ENCODE measurements around the gene DENND2A. TPM values are rescaled to one million over a fixed set of nuclear protein-coding genes. Genes with fewer than 3 reads are reported as not detected.
"Not testable (repeated sequence)": the region's sequence is repeated elsewhere in the genome, so short reads cannot be mapped to it uniquely, and the experiment has no call there.

Gene DENND2A
- polyA plus RNA-seq, 1 donor = 12.2 TPM

DNA sequence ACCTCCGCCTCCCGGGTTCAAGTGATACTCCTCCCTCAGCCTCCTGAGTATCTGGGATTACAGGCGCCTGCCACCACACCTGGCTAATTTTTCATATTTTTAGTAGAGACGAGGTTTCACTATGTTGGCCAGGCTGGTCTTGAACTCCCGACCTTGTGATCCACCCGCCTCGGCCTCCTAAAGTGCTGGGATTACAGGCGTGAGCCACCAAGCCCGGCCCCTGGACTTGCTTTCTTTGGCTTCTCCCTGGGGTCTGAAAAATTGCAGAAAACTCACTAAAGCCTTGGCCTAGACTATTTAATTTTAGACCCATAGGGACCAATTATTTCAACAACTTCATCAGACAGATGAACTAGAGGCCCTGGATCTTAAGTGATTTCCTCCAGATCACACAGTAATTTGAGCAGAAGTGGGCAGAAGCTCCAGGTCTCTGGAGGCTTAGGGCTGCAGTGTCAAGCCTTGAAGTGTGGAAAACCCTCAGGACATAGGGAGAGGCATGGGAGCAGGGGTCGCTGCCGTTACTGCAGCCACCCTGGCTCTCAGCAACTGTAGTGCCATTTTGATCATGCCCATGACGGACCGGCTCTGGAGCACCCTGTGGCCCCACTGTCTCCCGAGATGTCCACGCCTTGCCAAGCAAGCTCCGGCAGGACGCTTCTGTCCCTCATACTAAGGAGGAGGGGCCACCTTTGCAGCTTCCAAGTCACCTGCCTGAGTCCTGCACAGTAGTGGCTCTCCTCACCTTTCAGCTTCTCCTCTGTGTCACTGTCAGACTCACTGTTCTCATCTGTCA, 72.4 kb downstream of the DENND2A start:
- H3K4me1 ChIP-seq (ENCODE audit: control insufficient read depth, insufficient read depth, low read length) = no peaks in the 10 kb centered on the region
- no peak for DNase-seq
- H3K36me3 ChIP-seq (ENCODE audit: control insufficient read depth, insufficient read depth, low read length) = peaks cover 5% of the 10 kb centered on the region
- H3K9me3 ChIP-seq (ENCODE audit: control insufficient read depth, low read depth, low read length) = peaks cover 3% of the 10 kb centered on the region
- no peak overlapping the region for H3K27ac ChIP-seq (ENCODE audit: low read length)
- no peak overlapping the region for H3K4me3 ChIP-seq (ENCODE audit: low read length)
- H3K27me3 ChIP-seq (ENCODE audit: control insufficient read depth, insufficient read depth, low read length) = no peaks in the 10 kb centered on the region
- WGBS (ENCODE audit: insufficient coverage, low lambda C conversion rate) = no CpG with 5 or more reads among the region's 17 CpGs

DNA sequence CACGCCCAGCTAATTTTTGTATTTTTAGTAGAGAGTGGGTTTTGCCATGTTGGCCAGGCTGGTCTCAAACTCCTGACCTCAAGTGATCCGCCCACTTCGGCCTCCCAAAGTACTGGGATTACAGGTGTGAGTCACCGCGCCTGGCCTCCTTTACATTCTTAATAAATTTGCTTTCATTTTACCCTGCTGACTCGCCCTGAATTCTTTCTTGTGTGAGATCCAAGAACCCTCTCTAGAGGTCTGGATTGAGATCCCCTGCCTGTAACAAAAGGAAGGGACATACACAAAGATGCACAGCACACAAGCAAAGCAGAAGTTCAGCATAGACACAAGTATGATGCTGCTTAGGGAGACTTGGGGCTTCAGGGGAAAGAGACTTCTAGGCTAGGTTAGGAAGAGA, 74.4 kb downstream of the DENND2A start:
- not testable (repeated sequence) for H3K4me1 ChIP-seq (ENCODE audit: control insufficient read depth, insufficient read depth, low read length); H3K27me3 ChIP-seq (ENCODE audit: control insufficient read depth, insufficient read depth, low read length); DNase-seq; H3K36me3 ChIP-seq (ENCODE audit: control insufficient read depth, insufficient read depth, low read length); H3K9me3 ChIP-seq (ENCODE audit: control insufficient read depth, low read depth, low read length); H3K4me3 ChIP-seq (ENCODE audit: low read length); H3K27ac ChIP-seq (ENCODE audit: low read length)
- 60% methylated on average over 1 of the region's 6 CpGs for WGBS (ENCODE audit: insufficient coverage, low lambda C conversion rate)

DNA sequence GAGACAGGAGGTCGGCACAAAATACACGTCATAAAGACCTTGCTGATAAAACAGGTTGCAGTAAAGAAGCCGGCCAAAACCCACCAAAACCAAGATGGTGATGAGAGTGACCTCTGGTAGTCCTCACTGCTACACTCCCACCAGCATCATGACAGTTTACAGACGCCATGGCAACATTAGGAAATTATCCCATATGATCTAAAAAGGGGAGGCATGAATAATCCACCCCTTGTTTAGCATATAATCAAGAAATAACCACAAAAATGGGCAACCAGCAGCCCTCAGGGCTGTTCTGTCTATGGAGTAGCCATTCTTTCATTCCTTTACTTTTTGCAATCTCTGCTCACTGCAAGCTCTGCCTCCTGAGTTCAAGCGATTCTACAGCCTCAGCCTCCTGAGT, 74.9 kb downstream of the DENND2A start:
- not testable (repeated sequence) for H3K9me3 ChIP-seq (ENCODE audit: control insufficient read depth, low read depth, low read length); H3K4me1 ChIP-seq (ENCODE audit: control insufficient read depth, insufficient read depth, low read length); DNase-seq; H3K27me3 ChIP-seq (ENCODE audit: control insufficient read depth, insufficient read depth, low read length); H3K36me3 ChIP-seq (ENCODE audit: control insufficient read depth, insufficient read depth, low read length); H3K27ac ChIP-seq (ENCODE audit: low read length); H3K4me3 ChIP-seq (ENCODE audit: low read length)
- no CpG with 5 or more reads among the region's 5 CpGs for WGBS (ENCODE audit: insufficient coverage, low lambda C conversion rate)

DNA sequence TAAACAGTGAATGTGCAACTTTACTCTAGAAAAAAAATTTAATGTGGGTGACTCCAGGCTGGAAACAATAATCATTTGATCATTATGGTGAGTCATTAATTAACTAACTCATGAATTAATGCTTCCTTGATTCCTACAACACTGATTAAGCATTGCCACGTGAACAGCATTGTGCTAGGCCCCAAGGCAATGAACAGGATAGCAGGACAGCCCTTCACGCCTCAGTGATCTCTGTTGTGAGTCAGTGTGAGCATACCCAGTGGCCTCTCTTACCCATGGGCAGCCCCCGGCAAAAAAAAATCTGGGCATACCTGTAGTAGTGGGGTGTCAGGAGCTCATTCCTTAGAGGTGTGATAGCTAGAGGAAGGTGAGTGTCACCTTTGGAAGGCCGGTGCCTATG, 76.0 kb downstream of the DENND2A start:
- Histone ChIP-seq H3K36me3 (ENCODE audit: control insufficient read depth, insufficient read depth, low read length) (peaks cover 4% of the 10 kb centered on the region), H3K4me1 (ENCODE audit: control insufficient read depth, insufficient read depth, low read length) (no peaks in the 10 kb centered on the region), H3K4me3 (ENCODE audit: low read length) (no peak overlapping the region), H3K9me3 (ENCODE audit: control insufficient read depth, low read depth, low read length) (peaks cover 3% of the 10 kb centered on the region), H3K27me3 (ENCODE audit: control insufficient read depth, insufficient read depth, low read length) (no peaks in the 10 kb centered on the region), H3K27ac (ENCODE audit: low read length) (no peak overlapping the region)
- WGBS (ENCODE audit: insufficient coverage, low lambda C conversion rate) = 80% methylated on average over 1 of the region's 4 CpGs
- DNase-seq = no peak

DNA sequence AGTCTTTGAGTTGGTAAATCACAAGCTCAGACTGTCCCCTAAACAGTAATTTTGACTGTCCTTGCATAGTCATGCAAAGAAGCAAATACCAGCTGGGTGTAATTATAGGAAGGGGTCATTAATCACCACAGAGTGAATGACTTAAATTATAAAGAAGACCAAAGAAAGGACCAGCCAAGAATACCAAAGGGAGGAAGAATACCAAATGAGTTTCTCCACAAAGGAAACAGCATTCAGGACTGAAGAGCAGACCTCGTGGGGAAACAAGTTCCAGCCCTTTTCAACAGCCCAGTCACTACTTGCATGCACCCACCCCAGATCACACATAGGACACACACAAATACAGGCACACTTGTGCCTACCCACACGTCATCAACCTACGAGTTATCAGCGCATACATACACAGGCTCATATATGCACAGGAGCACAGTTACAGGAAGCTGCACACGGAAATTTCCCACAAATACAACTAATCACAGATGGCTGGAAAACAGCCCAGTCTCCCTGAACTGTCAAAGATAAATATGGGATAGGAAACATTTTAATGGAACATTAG, 77.6 kb downstream of the DENND2A start:
- Histone ChIP-seq H3K4me3 (ENCODE audit: low read length) (no peak overlapping the region), H3K27ac (ENCODE audit: low read length) (no peak overlapping the region), H3K4me1 (ENCODE audit: control insufficient read depth, insufficient read depth, low read length) (no peaks in the 10 kb centered on the region), H3K9me3 (ENCODE audit: control insufficient read depth, low read depth, low read length) (peaks cover 3% of the 10 kb centered on the region), H3K36me3 (ENCODE audit: control insufficient read depth, insufficient read depth, low read length) (peaks cover 14% of the 10 kb centered on the region), H3K27me3 (ENCODE audit: control insufficient read depth, insufficient read depth, low read length) (no peaks in the 10 kb centered on the region)
- DNase-seq = no peak
- no CpG with 5 or more reads among the region's 5 CpGs for WGBS (ENCODE audit: insufficient coverage, low lambda C conversion rate)

DNA sequence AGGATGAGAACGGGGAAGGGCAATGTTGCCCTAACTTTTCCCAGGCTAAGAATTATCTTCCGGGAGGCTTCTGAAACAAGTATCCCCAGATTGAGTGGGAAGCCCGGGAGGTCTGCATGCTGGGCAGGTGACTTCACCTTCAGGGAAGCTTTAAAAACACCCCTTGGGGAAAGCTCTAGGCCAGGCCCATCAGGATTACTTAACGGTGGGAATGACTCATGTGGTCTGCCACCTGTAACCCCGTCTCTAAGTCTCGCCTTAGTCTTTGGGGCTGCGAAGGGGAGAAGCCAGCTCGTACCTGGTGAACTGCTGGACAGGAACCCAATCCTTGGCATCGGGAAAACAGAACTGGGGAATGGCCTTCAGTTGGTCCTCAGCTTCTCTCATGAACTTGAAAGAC, 81.2 kb downstream of the DENND2A start:
- no peak overlapping the region for H3K4me3 ChIP-seq (ENCODE audit: low read length)
- no peaks in the 10 kb centered on the region for H3K27me3 ChIP-seq (ENCODE audit: control insufficient read depth, insufficient read depth, low read length)
- no peak for DNase-seq
- WGBS (ENCODE audit: insufficient coverage, low lambda C conversion rate) = no CpG with 5 or more reads among the region's 9 CpGs
- H3K36me3 ChIP-seq (ENCODE audit: control insufficient read depth, insufficient read depth, low read length) = peaks cover 13% of the 10 kb centered on the region
- H3K27ac ChIP-seq (ENCODE audit: low read length) = no peak overlapping the region
- H3K4me1 ChIP-seq (ENCODE audit: control insufficient read depth, insufficient read depth, low read length) = no peaks in the 10 kb centered on the region
- H3K9me3 ChIP-seq (ENCODE audit: control insufficient read depth, low read depth, low read length) = no peaks in the 10 kb centered on the region

DNA sequence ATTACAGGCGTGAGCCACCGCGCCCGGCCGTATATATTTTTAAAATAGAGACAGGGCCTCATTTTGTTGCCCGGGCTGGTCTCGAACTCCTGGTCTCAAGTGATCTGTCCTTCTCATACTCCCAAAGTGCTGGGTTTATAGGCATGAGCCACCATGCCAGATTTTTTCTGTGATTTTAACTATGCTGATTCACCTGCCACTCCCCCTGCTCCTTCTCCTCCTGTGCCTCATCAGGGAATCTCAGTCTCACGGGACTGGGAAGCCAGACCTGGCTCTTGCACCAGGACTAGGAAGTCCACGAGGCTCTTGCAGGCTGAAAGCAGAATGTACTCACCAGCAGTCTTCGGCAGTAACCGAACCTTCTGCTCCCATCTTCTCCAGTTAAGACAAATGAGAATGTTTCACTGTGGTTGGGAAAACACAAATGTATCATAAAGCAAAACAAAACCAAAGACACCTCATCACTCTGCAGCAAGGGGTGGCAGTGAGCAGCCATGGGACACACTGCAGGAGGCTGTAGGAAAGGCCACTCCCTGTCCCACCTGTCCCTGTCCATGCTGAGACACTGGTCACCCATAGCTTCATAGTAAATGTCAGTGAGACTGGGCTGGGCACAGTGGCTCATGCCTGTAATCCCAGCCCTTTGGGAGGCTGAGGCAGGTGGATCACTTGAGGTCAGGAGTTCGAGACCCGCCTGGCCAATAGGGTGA, 82.6 kb downstream of the DENND2A start:
- H3K9me3 ChIP-seq (ENCODE audit: control insufficient read depth, low read depth, low read length) = no peaks in the 10 kb centered on the region
- H3K4me3 ChIP-seq (ENCODE audit: low read length) = no peak overlapping the region
- no peak overlapping the region for H3K27ac ChIP-seq (ENCODE audit: low read length)
- DNase-seq = no peak
- no CpG with 5 or more reads among the region's 13 CpGs for WGBS (ENCODE audit: insufficient coverage, low lambda C conversion rate)
- H3K27me3 ChIP-seq (ENCODE audit: control insufficient read depth, insufficient read depth, low read length) = no peaks in the 10 kb centered on the region
- H3K4me1 ChIP-seq (ENCODE audit: control insufficient read depth, insufficient read depth, low read length) = no peaks in the 10 kb centered on the region
- H3K36me3 ChIP-seq (ENCODE audit: control insufficient read depth, insufficient read depth, low read length) = peaks cover 13% of the 10 kb centered on the region

DNA sequence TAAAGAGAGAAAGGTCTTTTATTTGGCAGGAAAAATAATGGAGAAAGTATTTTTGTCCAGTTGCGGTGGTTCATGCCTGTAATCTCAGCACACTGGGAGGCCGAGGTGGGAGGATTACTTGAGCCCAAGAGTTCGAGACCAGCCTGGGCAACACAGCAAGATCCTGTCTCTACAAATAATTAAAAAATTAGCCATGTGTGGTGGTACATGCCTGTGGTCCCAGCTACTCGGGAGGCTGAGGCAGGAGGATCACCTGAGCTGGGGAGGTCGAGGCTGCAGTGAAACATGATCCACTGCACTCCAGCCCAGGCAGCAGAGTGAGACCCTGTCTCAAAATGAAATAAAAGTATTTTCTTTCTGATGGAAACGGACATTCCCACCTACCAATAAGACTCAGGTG, 83.5 kb downstream of the DENND2A start:
- no CpG with 5 or more reads among the region's 6 CpGs for WGBS (ENCODE audit: insufficient coverage, low lambda C conversion rate)
- Histone ChIP-seq H3K9me3 (ENCODE audit: control insufficient read depth, low read depth, low read length) (no peaks in the 10 kb centered on the region), H3K4me1 (ENCODE audit: control insufficient read depth, insufficient read depth, low read length) (no peaks in the 10 kb centered on the region), H3K27me3 (ENCODE audit: control insufficient read depth, insufficient read depth, low read length) (no peaks in the 10 kb centered on the region), H3K27ac (ENCODE audit: low read length) (no peak overlapping the region), H3K36me3 (ENCODE audit: control insufficient read depth, insufficient read depth, low read length) (peaks cover 13% of the 10 kb centered on the region), H3K4me3 (ENCODE audit: low read length) (no peak overlapping the region)
- no peak for DNase-seq

DNA sequence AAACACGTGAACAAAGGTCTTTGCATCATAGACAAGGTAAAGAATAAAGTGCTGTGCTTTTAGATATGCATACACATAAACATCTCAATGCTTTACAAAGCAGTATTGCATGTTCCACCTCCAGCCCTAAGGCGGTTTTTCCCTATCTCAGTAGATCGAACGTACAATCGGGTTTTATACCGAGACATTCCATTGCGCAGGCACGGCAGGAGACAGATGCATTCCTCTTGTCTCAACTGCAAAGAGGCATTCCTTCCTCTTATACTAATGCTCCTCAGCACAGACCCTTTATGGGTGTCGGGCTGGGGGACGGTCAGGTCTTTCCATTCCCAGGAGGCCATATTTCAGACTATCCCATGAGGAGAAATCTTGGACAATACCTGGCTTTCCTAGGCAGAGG, 87.4 kb downstream of the DENND2A start:
- H3K4me1 ChIP-seq (ENCODE audit: control insufficient read depth, insufficient read depth, low read length); H3K36me3 ChIP-seq (ENCODE audit: control insufficient read depth, insufficient read depth, low read length); H3K4me3 ChIP-seq (ENCODE audit: low read length); H3K9me3 ChIP-seq (ENCODE audit: control insufficient read depth, low read depth, low read length); H3K27me3 ChIP-seq (ENCODE audit: control insufficient read depth, insufficient read depth, low read length); H3K27ac ChIP-seq (ENCODE audit: low read length); DNase-seq: not testable (repeated sequence)
- no CpG with 5 or more reads among the region's 10 CpGs for WGBS (ENCODE audit: insufficient coverage, low lambda C conversion rate)

DNA sequence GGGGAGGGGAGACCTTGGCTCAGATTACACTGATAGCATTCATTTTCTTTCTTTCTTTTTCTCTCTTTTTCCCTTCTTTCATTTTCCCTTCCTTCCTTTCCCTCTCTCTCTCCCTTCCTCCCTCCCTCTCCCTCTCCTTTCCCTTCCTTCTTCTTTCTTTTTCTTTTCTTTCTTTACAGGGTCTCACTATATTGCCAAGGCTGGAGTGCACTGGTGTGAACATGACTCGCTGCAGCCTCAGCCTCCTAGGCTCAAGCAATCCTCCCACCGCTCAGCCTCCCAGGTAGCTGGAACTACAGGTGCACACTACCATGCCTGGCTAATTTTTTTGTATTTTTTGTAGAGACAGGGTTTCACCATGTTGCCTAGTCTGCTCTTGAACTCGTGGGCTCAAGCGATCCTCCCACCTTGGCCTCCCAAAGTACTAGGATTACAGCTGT, 88.4 kb downstream of the DENND2A start:
- no peaks in the 10 kb centered on the region for H3K27me3 ChIP-seq (ENCODE audit: control insufficient read depth, insufficient read depth, low read length)
- no peaks in the 10 kb centered on the region for H3K9me3 ChIP-seq (ENCODE audit: control insufficient read depth, low read depth, low read length)
- WGBS (ENCODE audit: insufficient coverage, low lambda C conversion rate) = no CpG with 5 or more reads among the region's 4 CpGs
- no peak for DNase-seq
- no peak overlapping the region for H3K27ac ChIP-seq (ENCODE audit: low read length)
- no peak overlapping the region for H3K4me3 ChIP-seq (ENCODE audit: low read length)
- no peaks in the 10 kb centered on the region for H3K4me1 ChIP-seq (ENCODE audit: control insufficient read depth, insufficient read depth, low read length)
- H3K36me3 ChIP-seq (ENCODE audit: control insufficient read depth, insufficient read depth, low read length) = peaks cover 2% of the 10 kb centered on the region

Measured in large intestine (tissue), 3 donors.